Upper lobe of left lung (tissue), 6 donors: Measurements from ENCODE around the gene VMP1. TPM values are rescaled to one million over a fixed set of nuclear protein-coding genes. Genes with fewer than 3 reads are reported as not detected.

Experiments used
- ATAC-seq, 2 donors: fragments of 200-7000 bp; cut with Tn5 transposase; one replicate each; pipeline ENCODE4 v1.9.1; 2022; ENCODE audit warnings: mild to moderate bottlenecking in 2 of 2, moderate library complexity in 2 of 2; ENCODE audit not compliant: low FRiP score in 2 of 2
- DNase-seq, 2 donors: peaks; one replicate each; pipeline ENCODE4 v3.0.0-alpha.2; 2019 to 2020
- H3K27ac ChIP-seq, 4 donors: fragments of 200-600 bp; sonication (generic); one replicate each; pipeline ENCODE4 v1.5.1; 2016 to 2019
- H3K27me3 ChIP-seq, 4 donors: fragments of 200-600 bp; sonication (generic); one replicate each; pipeline ENCODE4 v1.5.1; 2017 to 2019
- H3K36me3 ChIP-seq, 4 donors: fragments of 200-600 bp; sonication (generic); one replicate each; pipeline ENCODE4 v1.5.1; 2016 to 2019
- H3K4me1 ChIP-seq, 4 donors: fragments of 200-600 bp; sonication (generic); one replicate each; pipeline ENCODE4 v1.5.1; 2018 to 2019
- H3K4me3 ChIP-seq, 4 donors: fragments of 200-600 bp; sonication (generic); one replicate each; pipeline ENCODE4 v1.5.1; 2017 to 2019; ENCODE audit warnings: mild to moderate bottlenecking in 2 of 4, moderate library complexity in 1 of 4
- H3K9me3 ChIP-seq, 4 donors: fragments of 200-600 bp; sonication (generic); one replicate each; pipeline ENCODE4 v1.5.1; 2018 to 2019
- CTCF ChIP-seq, 6 experiments: fragments of 450-650 bp in 4 of 6; fragments of 200-600 bp in 2 of 6; sonication (generic) in 2 of 6; IDR thresholded peaks; one replicate each; pipeline ENCODE4 v1.5.1; 2016 to 2019; ENCODE audit warnings: antibody characterized with exemption in 6 of 6
- EP300 ChIP-seq, 4 donors: sonication (generic); formaldehyde crosslinking; IDR thresholded peaks; one replicate each; pipeline ENCODE4 v1.5.1; 2017; ENCODE audit warnings: antibody characterized with exemption in 4 of 4, control low read depth in 2 of 4
- POLR2A ChIP-seq, 4 donors: fragments of 450-650 bp; IDR thresholded peaks; one replicate each; pipeline ENCODE4 v1.5.1; 2016 to 2017; ENCODE audit warnings: antibody characterized with exemption in 4 of 4, mild to moderate bottlenecking in 2 of 4
- POLR2AphosphoS5 ChIP-seq, 2 donors: sonication (generic); formaldehyde crosslinking; IDR thresholded peaks; one replicate each; pipeline ENCODE4 v1.5.1; 2017; ENCODE audit warnings: antibody characterized with exemption in 2 of 2
- WGBS, 2 donors: methylation state at CpG; one replicate each; pipeline ENCODE4 v1.1.5; 2017 to 2018; 5-methylcytosine and 5-hydroxymethylcytosine counted together
- total RNA-seq, 6 donors: library from RNA; depleted of rRNA in 4 of 6; stranded (reverse); fragments of >200 nt in 4 of 6; gene quantifications; one replicate each; pipeline versions ENCODE4 v1.1.0 to v1.2.1, GENCODE V29; 2016 to 2021
- donor health status: DM: no; HTN: no; CAD: no; lungs with moderate emphysema.
- donor health status: DM: no; HTN: yes; CAD: no; lungs with severe emphysema.

VMP1 gene
- total RNA-seq, 6 donors from 2014 or later = 124 to 246 (median 181) TPM

GRCh38 chr17:59764292-59764741 is 56.9 kb downstream of the VMP1 start:
- DNase-seq (no peak), ATAC-seq (no peak)
- Histone ChIP-seq H3K27ac (no peak overlapping the region), H3K4me1 (peaks cover 4 to 22% (median 16%) of the 10 kb centered on the region in 4 donors), H3K36me3 (peaks cover 0 to 10% (median 1%) of the 10 kb centered on the region in 4 donors), H3K4me3 (no peak overlapping the region), H3K9me3 (no peaks in the 10 kb centered on the region), H3K27me3 (no peaks in the 10 kb centered on the region)
- TF ChIP-seq EP300 (IDR thresholded peaks at IDR 0.05) (no peak), POLR2AphosphoS5 (IDR thresholded peaks at IDR 0.05) (no peak), POLR2A (IDR thresholded peaks at IDR 0.05) (no peak), CTCF (IDR thresholded peaks at IDR 0.05) (no peak)
- WGBS, 2 donors = 88 to 91% methylated on average over 3 of the region's 3 CpGs

DNA sequence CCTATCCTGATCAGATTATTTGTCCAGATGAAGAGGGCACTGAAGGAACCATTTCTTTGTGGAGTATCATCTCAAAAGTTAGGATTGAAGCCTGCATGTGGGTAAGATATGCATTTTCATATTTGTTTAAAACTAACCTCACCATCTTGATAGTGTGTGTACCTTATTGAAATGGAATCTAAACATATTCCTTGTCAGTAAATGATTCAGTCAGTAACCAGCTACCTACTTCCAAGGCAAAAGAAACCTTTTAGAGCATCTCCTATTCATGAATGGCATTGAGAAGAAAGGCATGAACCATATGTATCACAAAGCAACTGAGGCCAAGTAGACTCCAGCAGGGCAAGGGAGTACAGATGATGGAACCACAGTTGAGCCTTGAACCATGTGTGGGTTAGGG is 57.6 kb downstream of the VMP1 start:
- ATAC-seq = no peak
- no peak for TF ChIP-seq CTCF (IDR thresholded peaks at IDR 0.05)
- TF ChIP-seq EP300 (IDR thresholded peaks at IDR 0.05) = no peak
- no peak for TF ChIP-seq POLR2A (IDR thresholded peaks at IDR 0.05)
- no peak for TF ChIP-seq POLR2AphosphoS5 (IDR thresholded peaks at IDR 0.05)

GRCh38 chr17:59766491-59766890 is 59.0 kb downstream of the VMP1 start:
- ATAC-seq (no peak), DNase-seq (no peak)
- Histone ChIP-seq H3K36me3 (peaks cover 0 to 10% (median 0%) of the 10 kb centered on the region in 4 donors), H3K4me1 (peaks cover 8 to 33% (median 16%) of the 10 kb centered on the region in 4 donors), H3K27me3 (no peaks in the 10 kb centered on the region), H3K27ac (peak overlapping the region in 3 of 4 donors; percentile 31 to 68 (median 39)), H3K9me3 (no peaks in the 10 kb centered on the region), H3K4me3 (no peak overlapping the region)
- TF ChIP-seq POLR2A (IDR thresholded peaks at IDR 0.05) (no peak), EP300 (IDR thresholded peaks at IDR 0.05) (no peak), POLR2AphosphoS5 (IDR thresholded peaks at IDR 0.05) (no peak), CTCF (IDR thresholded peaks at IDR 0.05) (no peak)
- 85 to 87% methylated on average over 6 of the region's 6 CpGs for WGBS, 2 donors

More for the DNA sequence above, 57.6 kb downstream of the VMP1 start:
- Histone ChIP-seq H3K9me3 (no peaks in the 10 kb centered on the region), H3K27ac (no peak overlapping the region), H3K36me3 (peaks cover 0 to 10% (median 1%) of the 10 kb centered on the region in 4 donors), H3K4me1 (peaks cover 9 to 29% (median 18%) of the 10 kb centered on the region in 4 donors), H3K4me3 (no peak overlapping the region), H3K27me3 (no peaks in the 10 kb centered on the region)
- no peak for DNase-seq

DNA sequence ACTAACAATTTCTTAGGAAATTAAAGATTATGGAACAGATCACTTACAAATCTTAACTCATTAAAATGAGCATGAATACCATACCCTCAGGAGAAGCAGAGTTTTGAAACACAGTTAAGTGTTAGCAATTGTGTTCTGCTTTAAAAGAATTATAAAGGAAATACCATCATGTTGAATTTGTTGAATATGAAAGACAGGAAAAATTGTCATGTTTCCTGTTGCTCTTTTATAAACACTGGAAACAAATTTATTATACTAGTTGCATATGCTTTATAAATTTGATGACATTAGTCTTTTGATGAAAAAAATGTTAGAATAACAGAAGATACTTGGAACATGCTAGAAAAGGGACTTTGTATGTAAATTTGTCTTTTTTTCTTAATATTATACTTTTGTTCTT is 59.7 kb downstream of the VMP1 start:
- TF ChIP-seq CTCF (IDR thresholded peaks at IDR 0.05) = no peak
- TF ChIP-seq POLR2A (IDR thresholded peaks at IDR 0.05) = no peak
- TF ChIP-seq POLR2AphosphoS5 (IDR thresholded peaks at IDR 0.05) = no peak
- no peak for TF ChIP-seq EP300 (IDR thresholded peaks at IDR 0.05)
- peak overlapping the region in 2 of 4 donors; percentile 53 to 68 for H3K27ac ChIP-seq

DNA sequence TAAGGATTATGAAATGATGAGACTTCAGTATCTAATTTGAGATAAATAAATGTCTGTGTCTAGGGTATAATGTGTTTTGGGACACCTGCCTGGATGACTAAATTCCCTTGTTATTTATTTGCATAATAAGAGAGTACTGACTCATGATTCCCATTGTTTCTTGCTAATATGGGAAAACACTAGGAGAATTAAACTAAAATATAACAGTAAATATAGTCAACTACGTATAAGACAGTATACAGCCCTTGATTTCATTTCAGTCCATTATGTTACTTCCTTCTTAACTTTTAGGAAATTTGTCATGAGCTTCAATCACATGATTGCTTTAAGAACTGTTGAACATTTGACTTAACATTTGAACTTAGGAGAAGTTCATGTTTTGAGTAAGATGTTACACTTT is 62.4 kb downstream of the VMP1 start:
- no peak for TF ChIP-seq EP300 (IDR thresholded peaks at IDR 0.05)
- no peak for TF ChIP-seq POLR2AphosphoS5 (IDR thresholded peaks at IDR 0.05)
- TF ChIP-seq POLR2A (IDR thresholded peaks at IDR 0.05) = no peak

More for the DNA sequence above, 59.7 kb downstream of the VMP1 start:
- Histone ChIP-seq H3K27me3 (no peaks in the 10 kb centered on the region), H3K36me3 (peaks cover 0 to 10% (median 0%) of the 10 kb centered on the region in 4 donors), H3K4me3 (no peak overlapping the region), H3K4me1 (peaks cover 8 to 27% (median 16%) of the 10 kb centered on the region in 4 donors), H3K9me3 (no peaks in the 10 kb centered on the region)
- no peak for ATAC-seq
- DNase-seq = no peak

More for the DNA sequence above, 62.4 kb downstream of the VMP1 start:
- 32 to 41% methylated on average over 1 of the region's 1 CpG for WGBS, 2 donors
- DNase-seq (no peak), ATAC-seq (peak in 1 of 2 donors; percentile 49)
- Histone ChIP-seq H3K27ac (peak overlapping the region; percentile 4 to 55 (median 37)), H3K27me3 (no peaks in the 10 kb centered on the region), H3K9me3 (no peaks in the 10 kb centered on the region), H3K4me3 (no peak overlapping the region), H3K4me1 (peaks cover 8 to 23% (median 16%) of the 10 kb centered on the region in 4 donors), H3K36me3 (peaks cover 0 to 24% (median 5%) of the 10 kb centered on the region in 4 donors)
